Sigmoid colon (tissue), 7 donors: ENCODE measurements around the gene DNAH10. TPM values are rescaled to one million over a fixed set of nuclear protein-coding genes. Genes with fewer than 3 reads are reported as not detected.

Experiments
- DNase-seq: peaks from one replicate; pipeline ENCODE4 v3.0.0-alpha.2; 2019
- H3K27ac ChIP-seq, 4 donors: fragments of 200-600 bp; sonication (generic); one replicate each; pipeline ENCODE4 v1.5.1; 2016 to 2019; ENCODE audit warnings: mild to moderate bottlenecking in 1 of 4
- H3K27me3 ChIP-seq, 3 donors: fragments of 200-600 bp; sonication (generic); one replicate each; pipeline ENCODE4 v1.5.1; 2019; ENCODE audit warnings: mild to moderate bottlenecking in 1 of 3
- H3K36me3 ChIP-seq, 4 donors: fragments of 200-600 bp; sonication (generic); one replicate each; pipeline ENCODE4 v1.5.1; 2016 to 2019
- H3K4me1 ChIP-seq, 4 donors: fragments of 200-600 bp; sonication (generic); one replicate each; pipeline ENCODE4 v1.5.1; 2017 to 2019
- H3K4me3 ChIP-seq, 4 donors: fragments of 200-600 bp; sonication (generic); one replicate each; pipeline ENCODE4 v1.5.1; 2017 to 2019; ENCODE audit warnings: mild to moderate bottlenecking in 2 of 4, moderate library complexity in 1 of 4
- H3K9me3 ChIP-seq, 4 donors: fragments of 200-600 bp in 3 of 4; sonication (generic) in 3 of 4; one replicate each; pipeline versions ENCODE4 v1.5.1 to v1.6.1; 2013 to 2019
- CTCF ChIP-seq, 4 experiments: fragments of 450-650 bp in 3 of 4; fragments of 200-600 bp in 1 of 4; IDR thresholded peaks; one replicate each; pipeline ENCODE4 v1.5.1; 2016 to 2019; ENCODE audit warnings: antibody characterized with exemption in 4 of 4, mild to moderate bottlenecking in 3 of 4, moderate library complexity in 2 of 4
- EP300 ChIP-seq, 4 donors: sonication (generic); formaldehyde crosslinking; IDR thresholded peaks; one replicate each; pipeline ENCODE4 v1.6.1; 2017; ENCODE audit warnings: antibody characterized with exemption in 4 of 4
- POLR2A ChIP-seq, 2 donors: fragments of 450-650 bp; IDR thresholded peaks; one replicate each; pipeline ENCODE4 v1.6.1; 2016; ENCODE audit warnings: antibody characterized with exemption in 2 of 2, mild to moderate bottlenecking in 2 of 2, moderate library complexity in 2 of 2
- POLR2AphosphoS5 ChIP-seq, 4 donors: sonication (generic); formaldehyde crosslinking; IDR thresholded peaks; one replicate each; pipeline ENCODE4 v1.6.1; 2017; ENCODE audit warnings: antibody characterized with exemption in 4 of 4
- WGBS, 2 donors: extraction: QIAGEN DNeasy Blood & Tissue Kit; methylation state at CpG; one replicate each; pipeline ENCODE4 v1.1.7; 2013; 5-methylcytosine and 5-hydroxymethylcytosine counted together
- intact Hi-C: fragments of 100-400 bp; cut with DNase I; formaldehyde crosslinking; loops from one replicate; pipeline ENCODE4 v1.15.1; 2023
- polyA plus RNA-seq, 3 donors: library from polyadenylated mRNA; stranded (reverse); fragments of 200-250 nt; gene quantifications; one replicate each; pipeline ENCODE4 v1.2.3, GENCODE V29; 2013
- total RNA-seq, 4 donors: library from RNA; depleted of rRNA; stranded (reverse); fragments of >200 nt; gene quantifications; one replicate each; pipeline ENCODE4 v1.1.0, GENCODE V29; 2016
- donor health status: healthy with polysubstance abuse.
- donor health status: Bipolar disorder and iron deficiency.
- donor health status: healthy.

Gene DNAH10
- total and polyA plus RNA-seq, 7 donors = under 0.01 to 0.29 (median 0.16) TPM; not detected in 4

- H3K27ac ChIP-seq = no peak overlapping the region
- 68 to 93% methylated on average over 2 of the region's 2 CpGs for WGBS, 2 donors
- no peaks in the 10 kb centered on the region for H3K27me3 ChIP-seq
- no peaks in the 10 kb centered on the region for H3K4me1 ChIP-seq
- intact Hi-C loops = no loop called here
- no peak for DNase-seq
- peaks cover 0 to 62% (median 10%) of the 10 kb centered on the region in 4 donors for H3K36me3 ChIP-seq
- TF ChIP-seq CTCF (IDR thresholded peaks at IDR 0.05) (no peak), POLR2A (IDR thresholded peaks at IDR 0.05) (no peak), EP300 (IDR thresholded peaks at IDR 0.05) (no peak), POLR2AphosphoS5 (IDR thresholded peaks at IDR 0.05) (no peak)
- no peaks in the 10 kb centered on the region for H3K9me3 ChIP-seq
- H3K4me3 ChIP-seq = no peak overlapping the region
Measured at GRCh38 chr12:123721245-123721644, 40.9 kb upstream of the DNAH10 start.

GRCh38 chr12:123723011-123723410 lies 39.1 kb upstream of the DNAH10 start:
- Histone ChIP-seq H3K4me3 (no peak overlapping the region), H3K27ac (no peak overlapping the region), H3K36me3 (peaks cover 0 to 80% (median 13%) of the 10 kb centered on the region in 4 donors), H3K27me3 (no peaks in the 10 kb centered on the region), H3K9me3 (no peaks in the 10 kb centered on the region), H3K4me1 (no peaks in the 10 kb centered on the region)
- TF ChIP-seq EP300 (IDR thresholded peaks at IDR 0.05) (no peak), POLR2A (IDR thresholded peaks at IDR 0.05) (no peak), CTCF (IDR thresholded peaks at IDR 0.05) (no peak), POLR2AphosphoS5 (IDR thresholded peaks at IDR 0.05) (no peak)
- no peak for DNase-seq
- WGBS, 2 donors = 86 to 93% methylated on average over 8 of the region's 8 CpGs
- intact Hi-C loops = no loop called here

- Histone ChIP-seq H3K36me3 (peaks cover 0 to 87% (median 14%) of the 10 kb centered on the region in 4 donors), H3K4me1 (no peaks in the 10 kb centered on the region), H3K27me3 (no peaks in the 10 kb centered on the region), H3K4me3 (no peak overlapping the region), H3K9me3 (no peaks in the 10 kb centered on the region), H3K27ac (no peak overlapping the region)
- TF ChIP-seq POLR2AphosphoS5 (IDR thresholded peaks at IDR 0.05) = no peak
- no peak for TF ChIP-seq CTCF (IDR thresholded peaks at IDR 0.05)
- TF ChIP-seq POLR2A (IDR thresholded peaks at IDR 0.05) = no peak
- 52 to 88% methylated on average over 5 of the region's 5 CpGs for WGBS, 2 donors
- DNase-seq = no peak
- intact Hi-C loops = no loop called here
Measured at GRCh38 chr12:123723765-123724164, 38.3 kb upstream of the DNAH10 start.

- Histone ChIP-seq H3K4me1 (no peaks in the 10 kb centered on the region), H3K27ac (no peak overlapping the region), H3K36me3 (peaks cover 0 to 79% (median 14%) of the 10 kb centered on the region in 4 donors), H3K27me3 (no peaks in the 10 kb centered on the region), H3K4me3 (no peak overlapping the region), H3K9me3 (no peaks in the 10 kb centered on the region)
- WGBS, 2 donors = 80 to 85% methylated on average over 2 of the region's 2 CpGs
- intact Hi-C loops = no loop called here
- no peak for DNase-seq
- TF ChIP-seq POLR2A (IDR thresholded peaks at IDR 0.05) = no peak
- no peak for TF ChIP-seq CTCF (IDR thresholded peaks at IDR 0.05)
- no peak for TF ChIP-seq EP300 (IDR thresholded peaks at IDR 0.05)
Measured at GRCh38 chr12:123726244-123726643, 35.9 kb upstream of the DNAH10 start.

GRCh38 chr12:123726962-123727361 lies 35.1 kb upstream of the DNAH10 start:
- Histone ChIP-seq H3K27me3 (no peaks in the 10 kb centered on the region), H3K9me3 (no peaks in the 10 kb centered on the region), H3K36me3 (peaks cover 0 to 74% (median 15%) of the 10 kb centered on the region in 4 donors), H3K4me1 (no peaks in the 10 kb centered on the region), H3K4me3 (no peak overlapping the region), H3K27ac (no peak overlapping the region)
- DNase-seq = no peak
- TF ChIP-seq CTCF (IDR thresholded peaks at IDR 0.05) (no peak), POLR2A (IDR thresholded peaks at IDR 0.05) (no peak), EP300 (IDR thresholded peaks at IDR 0.05) (no peak), POLR2AphosphoS5 (IDR thresholded peaks at IDR 0.05) (no peak)
- intact Hi-C loops = no loop called here
- 93 to 95% methylated on average over 2 of the region's 2 CpGs for WGBS, 2 donors
